ENCODE measurements around the gene CRACR2A.

The CRACR2A gene

DNA sequence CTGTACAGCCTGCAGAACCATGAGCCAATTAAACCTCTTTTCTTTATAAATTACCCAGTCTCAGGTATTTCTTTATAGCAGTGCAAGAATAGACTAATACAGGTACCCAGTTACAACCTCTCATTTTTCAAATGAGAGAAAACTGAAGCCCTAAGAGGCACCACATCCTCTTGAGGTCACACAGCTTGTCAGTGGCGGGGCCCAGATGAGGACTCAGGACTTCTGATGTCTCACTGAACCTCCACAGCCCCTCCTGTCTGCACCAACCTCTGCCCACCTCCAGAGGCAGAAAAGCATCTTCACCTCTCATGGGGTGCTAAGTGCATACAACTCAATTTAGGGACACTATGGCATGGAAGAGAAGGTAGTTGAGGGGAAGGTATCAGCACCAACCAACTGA lies 120.7 kb downstream of the CRACR2A start:
- no peak for DNase-seq (ENCODE audit: low read depth)
- no peak overlapping the region for H3K4me3 ChIP-seq (ENCODE audit: low read length)
- TF ChIP-seq, protein P1, sequence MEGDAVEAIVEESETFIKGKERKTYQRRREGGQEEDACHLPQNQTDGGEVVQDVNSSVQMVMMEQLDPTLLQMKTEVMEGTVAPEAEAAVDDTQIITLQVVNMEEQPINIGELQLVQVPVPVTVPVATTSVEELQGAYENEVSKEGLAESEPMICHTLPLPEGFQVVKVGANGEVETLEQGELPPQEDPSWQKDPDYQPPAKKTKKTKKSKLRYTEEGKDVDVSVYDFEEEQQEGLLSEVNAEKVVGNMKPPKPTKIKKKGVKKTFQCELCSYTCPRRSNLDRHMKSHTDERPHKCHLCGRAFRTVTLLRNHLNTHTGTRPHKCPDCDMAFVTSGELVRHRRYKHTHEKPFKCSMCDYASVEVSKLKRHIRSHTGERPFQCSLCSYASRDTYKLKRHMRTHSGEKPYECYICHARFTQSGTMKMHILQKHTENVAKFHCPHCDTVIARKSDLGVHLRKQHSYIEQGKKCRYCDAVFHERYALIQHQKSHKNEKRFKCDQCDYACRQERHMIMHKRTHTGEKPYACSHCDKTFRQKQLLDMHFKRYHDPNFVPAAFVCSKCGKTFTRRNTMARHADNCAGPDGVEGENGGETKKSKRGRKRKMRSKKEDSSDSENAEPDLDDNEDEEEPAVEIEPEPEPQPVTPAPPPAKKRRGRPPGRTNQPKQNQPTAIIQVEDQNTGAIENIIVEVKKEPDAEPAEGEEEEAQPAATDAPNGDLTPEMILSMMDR (IDR thresholded peaks at IDR 0.05; ENCODE audit: insufficient read depth, low read depth, low read length, missing control alignments): no peak

DNA sequence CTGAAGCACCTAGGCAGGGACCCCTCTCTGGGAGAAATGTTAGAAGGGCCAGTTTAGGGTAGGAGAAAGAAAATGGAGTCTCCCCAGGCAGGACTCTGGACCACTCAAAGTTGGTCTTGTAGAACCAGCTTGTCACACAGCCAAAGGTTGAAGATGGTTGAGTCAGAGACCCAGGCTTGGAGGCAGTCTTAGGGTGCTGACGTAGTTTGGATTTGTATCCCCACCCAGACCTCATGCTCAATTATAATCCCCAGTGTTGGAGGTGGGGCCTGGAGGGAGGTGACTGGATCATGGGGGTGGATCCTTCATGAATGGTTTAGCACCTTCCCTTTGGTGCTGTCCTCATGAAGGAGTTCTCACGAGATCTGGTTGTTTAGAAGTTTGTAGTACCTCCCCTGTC lies 121.2 kb downstream of the CRACR2A start:
- H3K4me3 ChIP-seq (ENCODE audit: low read length): no peak overlapping the region
- no peak for DNase-seq (ENCODE audit: low read depth)
- TF ChIP-seq, protein P1 (IDR thresholded peaks at IDR 0.05; ENCODE audit: insufficient read depth, low read depth, low read length, missing control alignments): no peak

DNA sequence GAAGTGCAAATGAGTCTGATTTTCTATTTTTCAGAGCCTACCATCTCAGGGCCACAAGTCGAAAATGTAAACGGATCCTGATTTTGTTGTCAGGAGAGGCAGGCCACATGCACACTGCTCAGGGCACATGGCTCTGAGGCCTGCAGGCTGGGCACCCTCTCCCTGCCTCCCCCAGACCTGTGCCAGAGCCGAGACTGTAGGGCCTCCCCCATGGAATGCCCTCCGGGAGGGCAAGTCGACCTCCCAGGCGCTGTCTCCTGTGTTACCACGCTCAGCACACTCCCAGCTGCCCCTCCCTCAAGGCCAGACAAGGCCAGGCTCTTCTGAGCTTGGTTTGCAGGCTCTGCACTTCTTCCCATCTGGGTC lies 121.7 kb downstream of the CRACR2A start:
- no peak overlapping the region for H3K4me3 ChIP-seq (ENCODE audit: low read length)
- TF ChIP-seq, protein P1 (IDR thresholded peaks at IDR 0.05; ENCODE audit: insufficient read depth, low read depth, low read length, missing control alignments): no peak
- no peak for DNase-seq (ENCODE audit: low read depth)

DNA sequence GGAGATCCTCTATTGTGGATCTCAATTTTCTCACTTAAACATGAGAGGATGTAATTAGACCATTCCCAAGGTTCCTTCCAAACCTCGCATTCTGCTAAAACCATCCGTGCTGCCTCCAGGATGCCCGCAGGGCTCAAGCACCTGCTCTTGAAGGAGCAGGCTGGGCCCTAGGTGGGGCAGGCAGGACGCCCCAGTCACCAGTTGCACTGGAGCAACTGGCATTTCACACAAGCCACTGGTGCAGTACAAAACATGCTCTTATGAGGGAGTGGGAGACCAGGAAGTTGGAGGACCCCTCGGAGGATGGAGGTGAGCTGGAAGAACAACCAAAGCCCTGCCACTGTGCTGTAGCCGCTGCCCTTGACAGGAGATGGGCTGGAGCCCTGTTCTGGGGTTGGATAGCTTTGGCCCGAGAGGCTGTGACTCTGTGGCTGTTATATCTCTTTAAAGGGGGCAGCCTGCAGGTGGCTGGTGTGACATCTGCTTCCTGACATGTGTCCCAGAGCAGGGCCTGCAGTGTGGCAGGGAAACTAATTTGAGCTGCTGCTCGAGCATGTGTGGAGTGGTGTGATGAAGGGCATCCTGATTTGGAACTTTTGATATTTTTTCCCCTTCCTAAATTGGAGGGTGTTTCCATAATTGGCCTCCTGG lies 122.2 kb downstream of the CRACR2A start:
- DNase-seq (ENCODE audit: low read depth): no peak
- TF ChIP-seq, protein P1 (IDR thresholded peaks at IDR 0.05; ENCODE audit: insufficient read depth, low read depth, low read length, missing control alignments): no peak

DNA sequence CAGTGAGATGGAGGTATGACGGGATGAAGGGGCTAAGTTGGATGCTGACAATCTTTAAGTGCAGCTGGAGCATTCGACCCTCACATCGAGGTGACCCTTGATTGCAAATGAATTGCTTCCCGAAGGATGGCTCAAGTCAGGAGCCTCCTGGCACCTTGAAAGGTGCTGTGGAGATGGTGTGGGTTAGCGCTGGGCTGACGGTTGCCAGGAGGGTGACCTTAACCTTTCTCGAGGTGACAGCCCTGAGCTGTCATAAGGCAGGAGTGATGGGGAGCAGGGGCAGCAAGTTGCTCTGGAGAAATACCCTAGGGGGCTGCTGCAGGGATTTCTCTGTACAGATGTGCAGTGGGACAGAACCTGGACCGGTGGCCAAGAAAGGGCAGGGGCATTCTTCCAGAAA lies 122.8 kb downstream of the CRACR2A start:
- DNase-seq (ENCODE audit: low read depth): no peak
- no peak overlapping the region for H3K4me3 ChIP-seq (ENCODE audit: low read length)
- TF ChIP-seq, protein P1 (IDR thresholded peaks at IDR 0.05; ENCODE audit: insufficient read depth, low read depth, low read length, missing control alignments): no peak

More for the DNA sequence above, 122.2 kb downstream of the CRACR2A start:
- no peak overlapping the region for H3K4me3 ChIP-seq (ENCODE audit: low read length)

DNA sequence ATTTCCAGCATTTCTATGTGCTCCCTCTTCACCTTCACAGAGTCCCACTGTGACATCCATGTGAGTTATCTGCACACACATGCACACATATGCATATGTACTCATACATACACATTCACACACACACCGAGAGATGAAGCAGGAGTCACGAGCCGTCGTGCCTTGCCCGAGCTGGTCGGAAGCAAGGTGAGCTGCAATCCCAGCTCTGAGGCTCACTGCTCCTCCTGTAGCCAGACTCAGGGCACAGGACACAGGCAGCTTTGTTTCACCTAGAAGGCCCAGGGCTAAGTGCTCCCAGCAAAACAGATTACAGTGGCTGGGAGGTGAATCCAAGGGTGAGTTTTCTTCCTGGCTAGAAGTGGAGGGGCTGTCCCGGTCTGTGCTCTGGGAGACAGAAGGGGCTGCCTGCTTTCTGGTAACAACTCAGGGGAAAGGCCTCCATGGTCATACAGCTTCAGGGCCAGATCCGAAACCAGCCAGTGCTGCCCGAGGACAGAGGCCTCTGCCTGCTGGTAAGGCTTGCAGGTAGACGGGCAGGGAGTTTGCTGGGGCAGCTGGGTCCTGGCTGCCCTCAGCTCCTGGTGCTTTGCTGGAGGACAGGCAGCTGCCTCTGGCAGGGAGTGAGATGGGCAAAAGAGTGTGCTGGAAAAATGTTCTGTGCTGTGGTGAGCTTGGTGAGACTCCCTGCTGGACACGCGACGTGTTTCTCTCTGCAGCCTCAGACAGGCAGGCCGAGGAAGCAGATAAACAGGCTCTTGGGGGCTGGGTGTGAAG lies 123.7 kb downstream of the CRACR2A start:
- TF ChIP-seq, protein P1 (IDR thresholded peaks at IDR 0.05; ENCODE audit: insufficient read depth, low read depth, low read length, missing control alignments): no peak
- no peak for DNase-seq (ENCODE audit: low read depth)
- no peak overlapping the region for H3K4me3 ChIP-seq (ENCODE audit: low read length)

All from epithelial cell of esophagus (primary cell).